NCI-H146 (cell line): ENCODE measurements around the gene HOXB8.

ENCODE experiments used
- DNase-seq: peaks from one replicate; lab custom pipeline; 2025; lab: John Stamatoyannopoulos, UW

The HOXB8 gene

DNA sequence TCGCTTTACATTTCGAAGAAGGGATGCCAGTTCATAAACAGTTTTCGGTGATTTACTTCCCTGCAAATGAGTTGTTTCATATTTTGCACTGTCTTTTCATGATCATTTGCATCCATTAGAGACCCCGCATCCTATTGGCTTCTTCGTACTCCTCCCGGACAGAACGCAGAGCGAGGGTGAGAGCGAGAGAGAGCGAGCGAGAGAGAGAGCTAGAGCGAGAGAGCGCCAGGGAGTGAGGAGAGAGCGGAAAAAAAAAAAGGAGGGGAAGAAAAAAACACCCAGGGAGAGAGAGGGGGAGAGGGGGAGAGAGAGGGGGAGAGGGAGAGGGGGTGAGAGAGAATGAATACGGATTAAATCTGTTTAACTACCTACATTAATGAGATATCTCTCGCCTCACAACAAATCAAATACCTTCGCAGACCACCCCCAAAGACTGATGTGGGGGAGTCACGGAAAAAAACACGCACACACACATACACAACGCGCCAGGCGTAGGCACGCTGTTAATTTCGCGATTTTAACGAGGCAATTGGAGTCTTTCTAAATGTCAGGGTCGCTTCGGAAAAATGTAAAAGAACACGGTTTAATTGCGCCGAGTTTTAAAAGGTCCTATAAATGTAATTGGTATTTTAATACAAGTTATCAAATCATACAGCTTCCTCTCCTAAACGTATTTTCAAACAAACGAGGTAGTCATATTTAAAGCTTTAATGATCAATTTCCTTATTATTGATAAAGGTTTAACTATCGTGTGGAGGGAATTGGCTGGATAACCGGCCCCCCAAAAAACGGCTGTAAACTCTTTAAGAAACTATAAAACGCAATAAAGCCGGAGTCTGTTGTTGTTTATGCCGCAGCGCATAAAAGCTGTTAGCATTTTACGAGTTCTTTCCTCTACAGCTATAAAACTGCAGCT, at the start of gene HOXB8:
Gene HOXB8, minus strand, starts transcription at position 246 of the 916 bp plus-strand sequence. CDS start 588 bp downstream, outside the sequence.
- DNase-seq, result no peak

DNA sequence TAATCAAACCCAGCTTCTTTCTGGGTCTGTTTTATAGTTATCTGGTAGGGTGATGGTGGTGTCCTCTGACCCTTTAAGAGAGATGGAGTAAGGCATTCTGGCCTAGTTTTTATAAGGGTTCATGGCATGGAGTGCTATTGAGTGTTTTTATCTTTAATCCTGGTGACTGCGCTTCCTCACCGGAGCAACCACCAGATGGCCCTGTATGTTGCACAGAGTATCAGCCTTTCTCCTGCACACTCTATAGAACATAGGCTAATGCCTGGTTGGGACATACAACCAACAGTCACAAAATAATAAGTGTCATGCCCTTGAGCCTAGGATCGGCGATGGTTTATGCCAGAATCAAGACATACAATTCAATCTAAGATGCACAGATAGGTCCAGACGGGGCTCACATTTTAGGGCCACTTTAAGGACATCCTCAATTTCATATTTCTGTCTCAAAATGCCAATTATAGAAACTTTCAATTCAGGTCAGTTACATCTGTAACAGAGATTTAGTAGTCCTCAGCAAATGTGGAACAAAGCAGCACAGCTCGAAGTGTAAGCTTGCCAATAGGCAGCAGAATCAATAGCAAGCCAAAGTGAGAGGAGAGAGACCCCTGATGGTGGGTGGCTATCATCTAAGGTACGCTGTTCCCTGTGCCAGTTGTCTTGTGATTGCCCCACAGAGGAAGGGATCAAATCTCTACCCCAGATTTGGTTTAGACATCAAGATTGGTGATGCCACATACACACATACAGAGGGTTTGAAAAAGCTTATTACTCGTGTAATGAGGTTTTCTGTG, 48.2 kb upstream of the HOXB8 start:
- no peak for DNase-seq

DNA sequence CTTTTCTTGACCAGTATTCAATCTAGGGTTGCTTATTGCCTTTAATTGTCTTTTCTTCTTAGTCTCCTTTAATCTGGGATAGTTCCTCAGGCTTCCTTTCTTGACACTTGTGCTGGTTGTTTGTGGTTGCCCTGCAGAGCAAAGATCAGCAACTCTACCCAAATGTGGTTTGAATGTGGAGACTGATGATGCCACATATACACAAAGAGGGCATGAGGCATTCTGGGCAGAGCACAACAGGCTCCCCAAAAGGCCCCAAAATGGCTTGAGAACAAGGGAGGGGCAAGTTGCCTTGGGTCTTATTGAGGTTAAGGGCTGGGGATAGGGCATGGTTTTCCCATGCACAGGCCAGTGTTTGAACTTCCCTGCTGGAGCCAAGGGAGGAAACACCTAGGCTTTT, 40.8 kb upstream of the HOXB8 start:
- DNase-seq, result no peak

DNA sequence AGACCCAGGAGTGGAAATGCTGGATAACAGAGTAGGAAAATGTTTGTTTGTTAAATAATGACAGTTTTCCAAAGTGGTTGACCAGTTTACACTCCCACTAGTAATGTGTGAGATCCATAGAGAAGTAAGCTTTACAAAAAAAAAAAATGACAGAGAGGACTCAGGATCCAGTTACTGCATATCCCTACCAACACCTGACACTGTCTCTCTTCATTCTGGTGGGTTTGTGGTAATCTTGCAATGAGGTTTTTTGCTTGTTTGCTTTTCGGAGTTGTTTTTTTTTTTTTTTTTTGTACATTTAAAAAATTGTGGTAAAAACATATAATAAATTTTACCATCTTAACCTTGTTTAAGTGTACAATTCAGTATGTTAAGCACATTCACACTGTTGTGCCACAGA, 34.6 kb upstream of the HOXB8 start:
- DNase-seq, result no peak

DNA sequence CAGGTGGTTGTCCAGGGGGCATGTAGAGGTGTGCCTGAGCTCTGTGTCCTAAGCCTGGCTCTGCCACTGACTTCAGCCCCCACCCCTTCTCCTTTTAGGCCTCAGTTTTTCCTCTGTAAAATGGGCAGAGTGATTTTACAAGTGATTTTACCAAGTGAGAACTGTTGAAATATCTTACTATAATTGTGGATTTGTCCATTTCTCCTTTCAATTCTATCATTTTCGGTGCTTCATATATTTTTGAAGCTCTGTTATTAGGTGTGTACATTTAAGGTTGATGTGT, 32.8 kb upstream of the HOXB8 start:
- DNase-seq, result no peak

DNA sequence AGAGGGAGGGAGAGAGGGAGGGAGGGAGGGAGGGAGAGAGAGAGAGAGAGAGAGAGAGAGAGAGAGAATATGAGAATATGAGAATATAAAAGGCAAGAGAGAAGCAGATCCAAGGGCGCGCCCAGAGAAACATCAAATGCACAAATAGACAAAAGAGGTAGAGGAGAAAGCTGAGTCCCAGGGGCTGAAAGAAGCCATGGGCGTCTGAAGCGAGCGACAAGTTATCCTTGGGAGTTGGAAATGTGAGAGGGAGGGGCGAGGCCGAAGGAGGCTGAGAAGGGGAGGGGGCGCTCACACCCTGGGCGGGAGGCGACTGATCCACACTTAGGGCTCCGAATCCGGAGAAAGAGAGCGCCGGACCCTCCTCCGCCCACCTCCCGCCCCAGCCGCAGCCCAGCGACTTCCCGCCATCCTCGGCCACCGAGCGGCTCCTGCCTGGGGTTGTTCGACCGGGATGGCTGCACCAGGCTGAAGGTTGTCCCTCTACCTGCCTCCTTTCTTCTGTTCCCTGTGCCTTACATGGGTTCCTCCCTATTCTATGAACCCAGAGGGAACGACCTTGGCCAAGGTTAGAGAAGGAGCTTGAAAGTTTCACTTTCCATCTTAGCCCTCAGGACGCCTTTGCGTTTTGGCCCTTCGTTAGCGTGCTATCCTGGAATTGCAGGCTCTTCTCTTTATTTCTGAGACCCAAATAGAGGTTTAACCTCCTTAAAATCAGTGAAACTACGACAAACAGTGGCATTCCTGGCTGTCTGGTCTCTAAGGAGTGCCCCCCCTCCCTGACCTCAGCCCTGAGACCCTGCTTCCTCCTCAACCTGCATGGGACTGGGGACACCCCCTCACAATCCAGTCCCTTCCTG, 32.2 kb upstream of the HOXB8 start:
- DNase-seq, result no peak

DNA sequence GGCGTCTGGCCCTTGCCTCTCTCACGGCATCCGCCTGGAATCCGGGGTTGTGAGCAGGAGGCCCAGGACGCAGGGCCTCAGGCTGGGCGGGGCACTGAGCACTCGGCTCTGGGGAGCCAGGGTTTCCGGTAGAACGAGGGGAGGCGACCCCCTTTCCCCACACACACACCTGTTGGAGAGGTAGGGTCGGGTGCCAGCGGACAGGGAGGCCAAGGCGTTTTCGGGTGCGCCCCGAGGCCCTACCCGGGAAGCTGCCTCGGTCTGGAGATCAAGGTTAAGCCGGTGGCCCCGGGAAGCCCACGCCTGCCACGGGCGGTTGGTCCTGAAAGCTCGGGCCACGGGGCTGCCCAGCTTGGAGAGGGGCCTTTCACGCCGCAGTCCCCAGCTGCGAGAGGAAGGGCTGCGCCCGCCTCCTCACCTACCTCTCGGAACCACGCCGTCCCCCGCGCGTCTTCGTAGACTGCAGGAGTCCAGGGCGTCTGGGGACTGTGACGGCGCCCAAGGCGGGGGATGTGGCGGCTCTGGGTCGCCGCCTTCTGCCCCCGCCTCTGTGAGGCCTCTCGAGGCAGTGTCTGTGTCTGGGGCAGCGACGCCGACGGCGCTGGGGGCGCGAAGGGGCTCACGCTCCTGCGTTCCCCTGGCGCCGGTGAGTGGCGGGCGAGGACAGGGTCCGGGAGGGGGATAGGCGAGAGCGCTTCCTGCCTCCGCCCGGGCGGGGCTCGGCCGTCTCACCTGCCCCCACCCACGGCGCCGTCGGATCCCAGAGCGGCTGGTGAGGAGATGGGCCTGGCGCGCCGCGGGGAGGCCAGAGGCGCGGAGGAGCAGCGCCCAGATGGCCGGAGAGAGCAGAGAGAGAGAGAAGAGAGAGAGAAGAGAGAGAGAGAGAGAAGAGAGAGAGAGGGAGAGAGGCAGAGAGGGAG, 31.4 kb upstream of the HOXB8 start:
- peak; percentile 44 for DNase-seq

DNA sequence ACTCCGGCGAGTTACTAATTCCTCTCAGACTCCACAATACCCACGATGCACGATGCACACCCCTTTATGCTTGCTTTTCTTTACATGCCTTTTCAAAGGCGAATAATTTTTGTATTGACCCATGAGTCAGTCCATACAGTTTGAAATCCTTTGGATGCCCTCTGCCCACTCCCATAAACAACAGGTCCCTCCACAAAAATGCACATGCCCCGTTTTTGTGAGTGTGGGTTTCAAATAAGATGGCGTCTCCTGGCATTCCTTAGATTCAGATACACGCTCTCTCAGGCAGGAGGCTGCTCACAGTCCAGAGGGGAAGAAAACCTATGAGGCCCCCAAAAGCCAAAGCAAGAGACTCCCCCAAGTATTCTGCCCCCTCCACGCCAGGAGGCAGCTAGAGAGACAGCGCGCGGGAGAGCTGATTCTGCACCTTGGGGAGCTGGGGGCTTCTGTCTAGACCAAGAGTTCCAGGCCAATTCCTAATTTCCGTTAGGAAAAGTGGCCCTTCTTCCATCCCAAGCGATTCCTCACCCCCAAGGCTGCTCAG, 30.6 kb upstream of the HOXB8 start:
- DNase-seq, result no peak

DNA sequence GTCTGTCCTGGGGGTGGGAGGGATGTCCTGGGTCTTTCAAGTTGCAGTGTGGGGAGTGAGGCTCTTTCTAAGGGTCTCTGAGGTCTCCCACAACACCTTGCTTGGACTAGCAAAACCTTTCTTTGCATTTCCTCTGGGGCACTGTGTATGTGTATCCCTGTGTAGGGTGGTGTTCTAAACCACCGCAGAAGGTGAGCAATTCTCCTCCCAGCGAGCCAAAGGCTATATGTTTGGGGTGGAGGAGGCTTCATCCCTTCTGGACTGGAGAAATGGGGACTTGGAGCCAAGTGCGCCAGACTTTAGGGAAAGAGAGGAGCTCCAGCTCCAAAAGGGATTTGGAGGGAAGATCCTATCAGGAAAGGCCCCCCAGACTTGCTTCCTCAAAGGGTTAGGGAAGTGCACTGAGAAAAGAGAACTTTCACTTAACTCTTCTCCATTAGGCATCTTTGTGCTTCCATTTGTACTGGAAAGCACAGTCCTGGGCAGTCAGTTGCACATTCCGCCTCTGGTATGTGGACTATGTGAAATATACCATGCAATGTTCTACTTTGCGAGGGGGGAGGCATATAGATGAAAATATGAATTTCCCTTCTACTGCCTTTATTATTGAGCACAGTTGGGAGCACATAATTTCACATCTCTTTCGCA, 29.9 kb upstream of the HOXB8 start:
- DNase-seq, result no peak

DNA sequence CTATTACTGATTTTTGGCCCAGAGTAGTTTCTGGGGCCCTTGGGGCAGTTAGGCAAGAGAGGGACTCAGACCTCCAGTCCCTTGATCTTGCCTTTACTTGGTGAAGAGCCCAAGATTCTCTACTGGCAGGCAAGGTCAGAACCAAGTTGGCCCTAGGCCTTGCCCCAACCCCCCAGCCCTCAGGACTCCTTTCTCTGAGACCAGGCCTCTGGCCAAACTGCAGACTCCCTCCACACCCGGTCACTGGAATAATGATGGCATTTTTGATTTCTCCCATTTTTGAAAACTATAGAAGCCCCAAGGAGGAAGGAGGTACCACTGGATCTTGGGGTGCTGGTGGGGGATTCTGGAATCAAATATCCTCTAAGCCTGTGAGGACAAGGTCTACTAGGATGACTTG, 29.1 kb upstream of the HOXB8 start:
- DNase-seq, result no peak

DNA sequence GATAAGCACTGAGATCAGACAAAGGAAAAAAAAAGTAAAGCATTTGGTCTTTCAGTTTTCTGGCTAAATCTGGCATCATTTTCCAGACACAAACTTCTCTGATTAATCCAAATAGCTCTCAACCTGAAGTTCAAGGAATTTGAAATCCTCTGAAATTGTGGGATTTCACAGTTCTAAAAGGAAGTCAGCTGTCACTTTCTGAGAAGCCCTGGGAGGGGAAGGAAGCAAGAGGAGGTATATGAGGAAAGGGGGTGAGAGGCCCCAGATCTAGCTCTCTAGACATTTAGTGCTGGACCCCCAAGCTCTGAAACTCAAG, 28.6 kb upstream of the HOXB8 start:
- DNase-seq, result no peak

DNA sequence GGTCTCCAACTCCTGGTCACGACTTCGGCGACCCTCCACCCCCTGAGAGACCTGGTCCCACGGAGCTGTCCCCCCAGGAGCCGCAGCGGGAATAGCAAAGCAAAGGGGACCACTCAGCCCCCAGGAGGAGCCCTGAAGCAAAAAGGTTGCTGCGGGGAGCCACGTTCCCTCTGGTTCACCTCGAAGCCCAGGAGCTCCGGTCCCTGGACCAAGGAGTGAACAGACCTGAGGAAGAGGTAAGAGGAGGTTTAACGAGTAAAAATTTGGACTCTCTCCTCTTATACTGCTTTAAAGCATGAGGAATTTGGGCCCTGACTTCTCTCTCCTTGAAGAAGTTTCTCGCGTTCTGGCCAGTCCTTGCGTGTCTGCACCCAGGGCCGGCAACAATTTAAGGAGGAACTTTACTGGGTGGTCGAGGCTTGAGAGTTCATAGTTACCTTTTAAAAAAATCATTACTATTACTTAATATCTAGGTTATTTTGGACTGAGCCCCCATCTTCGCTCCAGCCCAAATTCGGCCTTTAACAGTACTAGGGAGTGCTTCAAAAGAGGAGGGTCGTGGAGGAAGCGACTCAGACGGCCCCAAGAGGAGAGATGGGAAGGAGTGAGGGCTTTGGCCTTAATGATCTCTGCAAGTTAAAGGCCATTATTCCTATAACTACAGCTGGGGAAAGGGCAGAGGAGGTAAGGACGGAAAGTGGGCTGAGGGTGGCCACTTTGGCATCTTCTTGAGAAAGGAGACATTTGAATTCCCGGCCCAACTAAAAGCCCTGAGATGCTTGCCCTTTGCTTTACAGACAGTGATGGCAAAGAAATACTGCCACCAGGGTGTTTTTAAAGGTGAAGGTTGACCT, 28.0 kb upstream of the HOXB8 start:
- no peak for DNase-seq

DNA sequence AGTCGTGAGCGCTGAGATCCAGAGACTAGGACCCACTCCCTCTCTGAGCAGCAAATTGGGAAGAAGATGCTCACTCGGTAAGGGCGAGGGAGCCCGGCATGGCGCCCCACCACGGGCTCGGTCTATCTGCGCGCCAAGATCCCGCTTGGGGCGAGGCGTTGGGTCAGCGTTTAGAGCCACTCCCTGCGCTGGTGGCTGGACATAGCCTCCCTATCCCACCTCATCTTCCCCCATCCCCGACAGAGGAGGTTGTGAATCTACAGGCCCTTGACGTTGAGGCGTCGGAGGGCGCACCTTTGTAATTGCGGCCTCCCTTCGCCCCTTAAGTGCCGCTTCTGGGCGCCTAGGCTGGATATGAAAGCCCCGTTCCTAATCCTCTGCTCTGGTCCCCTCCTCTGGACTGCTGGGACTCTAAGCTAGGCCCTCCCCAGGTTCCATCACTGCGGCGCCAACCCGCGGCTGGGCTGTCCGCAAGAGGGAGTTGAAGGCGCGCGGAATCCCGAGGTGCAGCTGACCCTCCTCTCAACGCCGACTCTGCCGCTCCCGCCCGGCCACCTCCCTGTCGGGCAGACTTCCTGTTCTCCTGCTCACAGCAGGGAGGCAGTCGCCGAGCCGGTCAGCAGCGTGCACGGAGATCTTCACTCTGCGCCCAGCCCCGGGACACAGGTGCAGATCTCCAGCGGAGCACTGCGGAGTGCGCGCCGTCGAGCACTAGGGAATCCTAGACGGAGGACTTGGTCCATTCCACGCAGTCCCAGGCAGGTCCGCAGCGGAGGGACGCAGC, 27.2 kb upstream of the HOXB8 start:
- DNase-seq, result no peak

DNA sequence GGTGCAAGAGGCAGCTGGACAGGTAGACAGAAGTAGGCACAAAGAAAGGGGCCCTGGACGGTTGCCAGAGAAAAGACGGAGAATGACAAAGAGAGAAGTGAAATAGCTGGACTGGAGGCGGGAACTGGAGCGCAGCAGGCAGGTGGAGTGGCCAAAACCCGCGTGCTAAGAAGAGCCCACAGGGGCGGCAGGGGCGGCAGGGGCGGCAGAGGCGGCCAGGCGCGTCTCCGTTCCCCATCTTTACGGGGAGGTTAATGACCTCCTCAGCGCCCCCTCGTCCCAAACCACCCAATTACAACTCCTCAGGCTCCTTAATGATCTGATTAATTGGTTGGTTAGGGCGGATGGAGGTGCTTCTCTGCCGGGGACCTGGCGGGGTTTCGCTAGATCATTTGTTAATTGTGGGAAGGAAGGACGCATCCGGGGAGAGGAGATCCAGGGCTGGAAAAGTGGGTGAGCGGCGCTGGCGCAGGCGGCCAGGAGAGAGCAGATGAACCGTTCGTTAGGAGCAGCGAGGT, 26.5 kb upstream of the HOXB8 start:
- DNase-seq, result no peak

DNA sequence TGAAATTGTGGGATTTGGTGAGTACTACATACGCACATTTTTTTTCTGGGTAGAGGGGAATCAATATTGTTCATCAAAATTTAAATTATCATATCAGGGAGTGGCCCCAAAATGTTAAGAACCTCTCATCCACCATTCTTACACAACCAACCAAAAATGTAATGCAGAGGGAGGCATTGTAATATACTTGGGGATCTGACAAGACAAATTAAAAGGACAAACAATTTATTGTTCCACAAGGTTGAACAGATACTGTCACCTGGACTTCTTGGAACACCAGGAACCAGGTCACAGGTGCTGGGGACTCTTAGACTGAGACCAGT, 25.7 kb upstream of the HOXB8 start:
- DNase-seq, result no peak

DNA sequence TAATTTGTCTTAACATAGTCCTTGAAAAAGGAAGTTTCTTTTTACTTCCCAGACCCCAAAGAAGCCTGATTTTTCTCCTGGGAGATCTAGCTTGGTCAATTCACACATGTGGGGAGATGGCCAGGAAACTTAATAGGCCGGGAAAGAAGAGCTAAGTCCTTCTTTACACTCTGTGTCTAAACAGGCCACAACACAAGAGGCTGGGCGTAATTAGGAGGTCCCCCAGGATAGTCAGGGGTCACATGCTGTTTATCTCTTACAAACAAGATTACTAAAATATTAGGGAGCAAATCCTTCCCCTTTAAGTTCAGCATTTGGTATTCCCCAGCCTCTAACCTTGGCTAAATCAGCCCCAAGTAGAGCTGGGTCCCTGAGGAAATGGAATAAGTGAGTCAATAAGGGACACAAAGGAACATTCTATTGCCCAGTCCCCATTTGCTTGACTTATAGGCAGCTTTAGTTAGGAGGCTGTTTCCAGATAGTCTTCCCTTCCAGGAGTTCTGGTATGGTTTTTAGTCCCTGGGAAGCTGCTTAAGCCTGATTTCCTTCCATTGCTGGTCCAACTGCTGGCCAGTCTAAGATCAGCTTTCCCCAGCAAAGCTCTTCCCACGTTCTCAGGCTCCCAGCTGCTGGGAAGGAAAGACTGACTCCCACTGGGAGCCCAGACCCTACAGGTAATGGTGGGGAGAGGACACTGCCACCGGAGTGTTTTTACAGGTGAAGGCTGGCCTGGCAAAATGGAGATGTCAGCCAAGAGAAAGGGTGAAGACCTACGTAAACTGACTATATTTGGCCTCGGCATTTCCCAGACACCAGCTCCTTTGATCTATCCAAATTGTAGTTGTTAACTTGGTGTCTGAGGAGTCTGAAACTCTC, 25.1 kb upstream of the HOXB8 start:
- DNase-seq, result no peak

DNA sequence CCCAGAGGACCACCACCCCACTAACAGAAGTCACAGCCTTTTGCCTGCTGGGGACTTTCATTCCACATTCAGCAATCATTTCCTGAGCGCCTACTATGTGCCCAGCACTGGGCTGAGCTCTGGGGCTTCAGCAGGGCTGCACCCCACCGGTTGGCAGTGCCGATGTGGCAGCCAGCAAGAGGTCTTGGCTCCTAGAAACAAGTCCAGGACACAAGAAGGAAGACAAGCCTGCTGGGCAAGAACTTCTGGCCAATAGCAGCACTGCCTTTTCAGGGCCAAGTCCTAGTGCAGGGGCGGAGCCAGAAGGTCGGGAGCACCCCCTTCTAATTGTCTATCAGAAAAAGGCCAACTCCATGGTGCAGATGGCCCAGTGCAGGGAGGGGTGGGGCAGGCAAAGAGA, 24.0 kb upstream of the HOXB8 start:
- no peak for DNase-seq
